Fibroblast of the aortic adventitia (primary cell): ENCODE data around the gene GNG2. TPM values are rescaled to one million over a fixed set of nuclear protein-coding genes. Genes with fewer than 3 reads are reported as not detected.
A peak's percentile ranks its signal among the peaks of the same experiment; 100 is the strongest.

Source experiments
- DNase-seq: peaks from one replicate; pipeline ENCODE4 v3.0.0-alpha.2; 2010; ENCODE audit warnings: low read depth
- H3K4me3 ChIP-seq: 2 replicates; pipeline ENCODE4 v1.5.1; 2011; ENCODE audit warnings: low read depth, mild to moderate bottlenecking, control low read depth, low read length, moderate library complexity
- total RNA-seq: library from RNA; depleted of rRNA; stranded (reverse); fragments of >200 nt; gene quantifications from 2 replicates; pipeline ENCODE4 v1.2.3, GENCODE V29; 2012; ENCODE audit warnings: low replicate concordance
- TF ChIP-seq, protein P1 (sequence below): IDR thresholded peaks from 2 replicates; pipeline ENCODE4 v1.5.1; 2011; ENCODE audit warnings: mild to moderate bottlenecking, low read length, control low read depth, inconsistent platforms; ENCODE audit not compliant: insufficient read depth

Gene GNG2
- total RNA-seq, 1 donor, result 15.7 TPM

DNA sequence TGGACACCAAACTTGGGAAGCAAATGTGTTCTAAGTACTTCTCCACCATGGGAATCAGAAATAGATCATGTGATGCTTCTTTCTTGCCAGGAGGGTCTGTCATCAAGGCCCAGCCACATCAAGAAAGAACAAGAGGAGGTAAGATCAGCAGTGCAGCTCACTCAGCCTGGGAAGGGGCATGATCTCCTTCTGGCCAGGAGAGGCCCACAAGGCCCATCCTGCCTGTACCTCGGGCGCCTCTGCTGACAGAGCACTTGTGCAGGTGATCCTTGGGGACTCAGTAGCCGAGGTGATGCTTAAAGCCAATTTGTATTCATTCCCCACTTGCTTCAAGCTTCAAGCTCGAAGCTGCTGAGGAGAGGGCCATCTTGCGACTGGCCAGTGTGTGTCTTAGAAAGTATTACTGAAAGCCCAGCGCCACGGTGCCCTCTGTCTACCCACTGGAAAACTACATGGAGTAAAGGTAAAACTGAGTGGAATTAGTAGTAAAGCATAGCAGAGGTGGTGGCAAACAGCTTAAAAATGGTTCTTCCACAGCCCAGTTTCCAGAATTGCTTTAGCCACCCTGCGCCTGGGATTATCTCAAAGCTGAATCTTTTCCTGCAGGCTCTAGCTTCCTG, 155.1 kb downstream of the GNG2 start:
- no peak overlapping the region for H3K4me3 ChIP-seq
- TF ChIP-seq, protein P1, sequence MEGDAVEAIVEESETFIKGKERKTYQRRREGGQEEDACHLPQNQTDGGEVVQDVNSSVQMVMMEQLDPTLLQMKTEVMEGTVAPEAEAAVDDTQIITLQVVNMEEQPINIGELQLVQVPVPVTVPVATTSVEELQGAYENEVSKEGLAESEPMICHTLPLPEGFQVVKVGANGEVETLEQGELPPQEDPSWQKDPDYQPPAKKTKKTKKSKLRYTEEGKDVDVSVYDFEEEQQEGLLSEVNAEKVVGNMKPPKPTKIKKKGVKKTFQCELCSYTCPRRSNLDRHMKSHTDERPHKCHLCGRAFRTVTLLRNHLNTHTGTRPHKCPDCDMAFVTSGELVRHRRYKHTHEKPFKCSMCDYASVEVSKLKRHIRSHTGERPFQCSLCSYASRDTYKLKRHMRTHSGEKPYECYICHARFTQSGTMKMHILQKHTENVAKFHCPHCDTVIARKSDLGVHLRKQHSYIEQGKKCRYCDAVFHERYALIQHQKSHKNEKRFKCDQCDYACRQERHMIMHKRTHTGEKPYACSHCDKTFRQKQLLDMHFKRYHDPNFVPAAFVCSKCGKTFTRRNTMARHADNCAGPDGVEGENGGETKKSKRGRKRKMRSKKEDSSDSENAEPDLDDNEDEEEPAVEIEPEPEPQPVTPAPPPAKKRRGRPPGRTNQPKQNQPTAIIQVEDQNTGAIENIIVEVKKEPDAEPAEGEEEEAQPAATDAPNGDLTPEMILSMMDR, result peak; percentile 48
- DNase-seq, result no peak

DNA sequence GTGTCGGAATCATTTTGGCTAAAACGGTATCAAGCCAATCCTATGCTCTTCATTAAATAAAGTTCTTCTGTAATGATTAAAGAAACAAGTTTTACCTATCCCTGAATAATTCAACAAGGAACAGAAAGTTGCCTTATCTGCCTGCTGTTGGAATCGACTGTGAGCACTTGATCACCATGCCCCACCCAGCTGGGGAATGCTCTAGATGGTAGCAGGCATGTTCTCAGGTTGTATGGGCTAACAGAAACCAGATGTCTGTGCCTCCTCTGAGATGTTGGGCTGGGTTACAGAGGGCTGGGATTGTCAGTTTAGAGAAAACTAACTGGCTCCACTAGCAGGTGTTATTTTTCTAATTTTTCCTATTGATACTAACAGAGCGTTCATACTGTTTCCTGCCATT, 157.8 kb downstream of the GNG2 start:
- TF ChIP-seq, protein P1, result no peak
- peak; percentile 39 for DNase-seq

DNA sequence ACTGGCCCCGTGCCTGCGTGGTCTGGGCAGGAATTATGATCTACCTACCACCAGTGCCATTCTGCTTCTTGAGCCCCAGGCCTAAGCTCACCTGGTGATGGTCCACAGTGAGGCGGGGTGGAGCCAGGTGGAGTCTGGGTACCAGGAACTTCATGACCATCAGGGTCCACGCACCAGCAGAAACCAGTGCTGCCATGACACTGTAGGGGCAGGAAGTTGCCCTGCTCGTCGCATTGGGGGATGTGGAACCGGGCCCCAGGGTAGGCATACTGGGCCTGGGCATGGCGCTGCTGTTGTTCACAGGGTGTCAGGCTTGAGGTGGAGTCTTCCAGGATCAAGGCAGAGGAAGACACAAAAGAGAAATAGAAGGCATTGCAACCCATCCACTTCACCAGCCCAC, 158.6 kb downstream of the GNG2 start:
- TF ChIP-seq, protein P1, result no peak
- H3K4me3 ChIP-seq, result no peak overlapping the region
- DNase-seq, result no peak

More for the DNA sequence above, 157.8 kb downstream of the GNG2 start:
- no peak overlapping the region for H3K4me3 ChIP-seq

Other genes starting within 250 kb of the GNG2 start
- gene FRMD6, start 208.7 kb upstream of the GNG2 start, total RNA-seq, result 192 and 257 TPM in 2 replicates
- 44.2 and 98.2 TPM in 2 replicates for gene RTRAF, start 128.9 kb downstream of the GNG2 start, total RNA-seq
- gene NID2, start 208.4 kb downstream of the GNG2 start, total RNA-seq, result 146 and 370 TPM in 2 replicates